Measurements from ENCODE around the gene TMEM175.

GRCh38 chr4:898869-899555 is 33.2 kb upstream of the TMEM175 start:
- TF ChIP-seq CTCF (IDR thresholded peaks at IDR 0.05; ENCODE audit: low read depth, low read length, poor library complexity, severe bottlenecking) (no peak), EZH2phosphoT487 (IDR thresholded peaks at IDR 0.05; ENCODE audit: borderline replicate concordance, low read length) (no peak)
